ENCODE data around the gene MAPKAPK3. TPM values are rescaled to one million over a fixed set of nuclear protein-coding genes. Genes with fewer than 3 reads are reported as not detected.

Gene MAPKAPK3
- total and polyA plus RNA-seq, 2 of the 8 experiments (the other 6 are each of a cell fraction or from before 2014, with no cell fraction given) = 65.4 to 99.8 TPM

- no peak overlapping the region for H2BK20ac ChIP-seq (ENCODE audit: low read length)
- H3K27ac ChIP-seq (ENCODE audit: low read depth, low read length) = no peak overlapping the region
- POLR2A ChIA-PET (ENCODE audit: partially characterized antibody) = interaction anchor here (0.9 to 1.4 kb wide), 5 partner anchors 8 to 811 kb away, joined by 3 to 4 read pairs (median 3); partner anchors contain the start of gene C3orf18
- H2AFZ ChIP-seq (ENCODE audit: low read length) = no peak overlapping the region
- H4K91ac ChIP-seq (replicated peaks; ENCODE audit: insufficient read length, low read length) = no peak overlapping the region
- H4K20me1 ChIP-seq (replicated peaks in 1 of 2; ENCODE audit: control insufficient read depth in 1 of 2, insufficient read depth in 2 of 2, low read length in 2 of 2) = no peaks in the 10 kb centered on the region
- H3K4me2 ChIP-seq (ENCODE audit: insufficient read depth in 1 of 2, low read depth in 2 of 2, low read length in 2 of 2) = no peak overlapping the region
- H3K4me1 ChIP-seq (replicated peaks in 1 of 4; ENCODE audit: control insufficient read depth in 3 of 4, insufficient read depth in 4 of 4, low read length in 3 of 4) = no peaks in the 10 kb centered on the region
- 90% methylated on average over 4 of the region's 6 CpGs; no CpG with 5 or more reads in 1 of the 2 experiments for WGBS, 2 experiments (ENCODE audit: extremely low coverage in 1 of 2, insufficient coverage in 1 of 2, insufficient read length in 1 of 2, insufficient replicate concordance in 2 of 2, low coverage in 1 of 2, low lambda C conversion rate in 2 of 2, missing lambda C conversion rate in 1 of 2)
- no peak overlapping the region for H3K4me3 ChIP-seq (ENCODE audit: extremely low read depth in 1 of 4, insufficient read depth in 2 of 4, low read depth in 3 of 4, low read length in 4 of 4)
- H3K23me2 ChIP-seq (ENCODE audit: low read depth, low read length) = no peaks in the 10 kb centered on the region
- no peaks in the 10 kb centered on the region for H3K79me2 ChIP-seq (ENCODE audit: control insufficient read depth in 1 of 2, insufficient read depth in 2 of 2, low read length in 2 of 2)
- no peak overlapping the region for H2BK15ac ChIP-seq (ENCODE audit: low read length)
- no peak overlapping the region for H3K23ac ChIP-seq (ENCODE audit: insufficient read length)
- no peak overlapping the region for H4K8ac ChIP-seq (ENCODE audit: extremely low read depth, insufficient read depth, low read length)
- no peak overlapping the region for H3K56ac ChIP-seq (replicated peaks; ENCODE audit: insufficient read length, low read depth, low read length)
- CTCF ChIA-PET (ENCODE audit: partially characterized antibody) = interaction anchor here (1.2 to 46.5 kb wide), 3 partner anchors 15 to 40 kb away, joined by 5 to 863 read pairs (median 157); partner anchors contain the start of genes CISH and MAPKAPK3
- H2BK12ac ChIP-seq (ENCODE audit: low read depth, low read length) = no peak overlapping the region
- H3K36me3 ChIP-seq (ENCODE audit: control insufficient read depth in 2 of 4, insufficient read depth in 4 of 4, low read length in 3 of 4) = no peaks in the 10 kb centered on the region; a peak in 1 of 8 replicates
- no peaks in the 10 kb centered on the region for H3K27me3 ChIP-seq (replicated peaks in 1 of 4; ENCODE audit: control insufficient read depth in 3 of 4, extremely low read depth in 1 of 4, insufficient read depth in 3 of 4, low read length in 3 of 4)
- no peak overlapping the region for H4K5ac ChIP-seq (ENCODE audit: insufficient read length, low read depth, low read length)
- no peak overlapping the region for H2BK120ac ChIP-seq (replicated peaks; ENCODE audit: low read depth, low read length)
- no peak for FAIRE-seq
- no peaks in the 10 kb centered on the region for H3K79me1 ChIP-seq (ENCODE audit: low read depth, low read length)
- no peaks in the 10 kb centered on the region for H3K9me3 ChIP-seq (ENCODE audit: insufficient read depth in 2 of 2, low read depth in 1 of 2, low read length in 1 of 2)
- H3K4ac ChIP-seq (replicated peaks; ENCODE audit: insufficient read length, low read depth, low read length) = no peak overlapping the region
- H2AK5ac ChIP-seq (ENCODE audit: low read depth, low read length) = no peak overlapping the region
- H3K9ac ChIP-seq (replicated peaks in 1 of 4; ENCODE audit: extremely low read depth in 1 of 4, low read depth in 3 of 4, low read length in 3 of 4) = no peak overlapping the region
- no peak for DNase-seq (ENCODE audit: low read depth in 1 of 2, low spot score in 2 of 2)
- TF ChIP-seq CBX5 (IDR thresholded peaks at IDR 0.05; ENCODE audit: low read depth, low read length) (no peak), CTBP2 (IDR thresholded peaks at IDR 0.05; ENCODE audit: borderline replicate concordance, insufficient read depth, insufficient read length, low read length) (no peak), RNF2 (IDR thresholded peaks at IDR 0.05; ENCODE audit: borderline replicate concordance, low read depth, low read length, missing control alignments, poor library complexity, severe bottlenecking) (no peak), BRCA1 (IDR thresholded peaks at IDR 0.05; ENCODE audit: low read depth, low read length) (no peak), CBX8 (IDR thresholded peaks at IDR 0.05; ENCODE audit: borderline replicate concordance, low read depth, low read length) (no peak), TAF1 (IDR thresholded peaks at IDR 0.05; ENCODE audit: low read depth, low read length) (no peak), RXRA (IDR thresholded peaks at IDR 0.05; ENCODE audit: insufficient read depth, low read depth, low read length) (no peak)
- H2BK5ac ChIP-seq (ENCODE audit: low read depth, low read length) = no peak overlapping the region
- H3K14ac ChIP-seq (ENCODE audit: insufficient read length) = no peak overlapping the region
- H3K18ac ChIP-seq (ENCODE audit: extremely low read depth, low read length) = no peak overlapping the region
Observed at GRCh38 chr3:50575372-50575771, 41.6 kb upstream of the MAPKAPK3 start.
